Mesodermal cell (in vitro differentiated cells): ENCODE results near the gene LIME1.

Source experiments
- H3K27ac ChIP-seq: 2 replicates; pipeline ENCODE4 v1.7.0; 2013; ENCODE audit warnings: mild to moderate bottlenecking, low read depth, low read length, moderate library complexity; ENCODE audit not compliant: severe bottlenecking
- H3K36me3 ChIP-seq: 2 replicates; pipeline ENCODE4 v1.7.1; 2013; ENCODE audit warnings: mild to moderate bottlenecking, low read length, moderate library complexity; ENCODE audit not compliant: control insufficient read depth, insufficient read depth
- H3K4me1 ChIP-seq: one replicate; pipeline ENCODE4 v1.7.1; 2013; ENCODE audit warnings: mild to moderate bottlenecking, low read length; ENCODE audit not compliant: insufficient read depth, control insufficient read depth, poor library complexity, severe bottlenecking
- H3K4me3 ChIP-seq: 2 replicates; pipeline ENCODE4 v1.7.0; 2013; ENCODE audit warnings: low read length, control low read depth, mild to moderate bottlenecking; ENCODE audit not compliant: insufficient read depth, poor library complexity, severe bottlenecking; ENCODE audit errors: extremely low read depth
- H3K9me3 ChIP-seq: 2 replicates; pipeline ENCODE4 v1.7.1; 2013; ENCODE audit warnings: mild to moderate bottlenecking, low read length, moderate library complexity; ENCODE audit not compliant: control insufficient read depth
- WGBS, 2 experiments: methylation state at CpG; one replicate each; pipeline ENCODE4 v1.1.5; 2013; ENCODE audit warnings: missing lambda C conversion rate in 2 of 2; ENCODE audit not compliant: insufficient coverage in 2 of 2; 5-methylcytosine and 5-hydroxymethylcytosine counted together

Gene LIME1

GRCh38 chr20:63734946-63735858, 1.3 kb upstream of the LIME1 start:
- Histone ChIP-seq H3K27ac (no peak overlapping the region), H3K4me1 (peaks cover 8% of the 10 kb centered on the region), H3K9me3 (no peaks in the 10 kb centered on the region), H3K4me3 (no peak overlapping the region), H3K36me3 (peaks cover 48% of the 10 kb centered on the region)
- WGBS, 2 experiments = 96 to 97% methylated on average over 47 to 48 of the region's 48 CpGs

- Histone ChIP-seq H3K4me3 (no peak overlapping the region), H3K9me3 (no peaks in the 10 kb centered on the region), H3K27ac (no peak overlapping the region), H3K36me3 (peaks cover 46% of the 10 kb centered on the region), H3K4me1 (peaks cover 18% of the 10 kb centered on the region)
- WGBS, 2 experiments = 54 to 64% methylated on average over 27 to 30 of the region's 30 CpGs
Observed at GRCh38 chr20:63736893-63737694, 630 bp downstream of the LIME1 start.

- H3K4me3 ChIP-seq = no peak overlapping the region
- WGBS, 2 experiments = 27 to 45% methylated on average over 12 to 14 of the region's 26 CpGs
- H3K36me3 ChIP-seq = peaks cover 50% of the 10 kb centered on the region
- no peaks in the 10 kb centered on the region for H3K9me3 ChIP-seq
- no peak overlapping the region for H3K27ac ChIP-seq
- H3K4me1 ChIP-seq = peaks cover 18% of the 10 kb centered on the region
Observed at GRCh38 chr20:63737695-63737944, 1.2 kb downstream of the LIME1 start.

GRCh38 chr20:63737945-63738686, 1.7 kb downstream of the LIME1 start:
- Histone ChIP-seq H3K9me3 (no peaks in the 10 kb centered on the region), H3K36me3 (peaks cover 50% of the 10 kb centered on the region), H3K27ac (no peak overlapping the region), H3K4me1 (peaks cover 18% of the 10 kb centered on the region), H3K4me3 (no peak overlapping the region)
- 54 to 56% methylated on average over 28 to 29 of the region's 43 CpGs for WGBS, 2 experiments

- peak overlapping the region; percentile 72 for H3K27ac ChIP-seq
- peak overlapping the region; percentile 34 for H3K4me3 ChIP-seq
- H3K36me3 ChIP-seq = peaks cover 50% of the 10 kb centered on the region
- no peaks in the 10 kb centered on the region for H3K9me3 ChIP-seq
- WGBS, 2 experiments = 25 to 28% methylated on average over 21 to 22 of the region's 26 CpGs
- peaks cover 18% of the 10 kb centered on the region for H3K4me1 ChIP-seq
Observed at GRCh38 chr20:63738687-63739129, 2.2 kb downstream of the LIME1 start.

GRCh38 chr20:63739130-63740069, 2.9 kb downstream of the LIME1 start, which contains the start of gene SLC2A4RG:
Gene SLC2A4RG (plus strand): TSS chr20:63739776. CDS start chr20:63739913, 137 bp downstream.
- Histone ChIP-seq H3K27ac (peak within 1 kb of the TSS; percentile 87), H3K36me3 (peaks cover 46% of the 10 kb centered on the region), H3K4me3 (peak within 1 kb of the TSS; percentile 64), H3K4me1 (peaks cover 18% of the 10 kb centered on the region), H3K9me3 (no peaks in the 10 kb centered on the region)
- 1 to 2% methylated on average over 54 to 96 of the region's 136 CpGs for WGBS, 2 experiments

- no peaks in the 10 kb centered on the region for H3K9me3 ChIP-seq
- peak overlapping the region; percentile 87 for H3K27ac ChIP-seq
- WGBS, 2 experiments = 0 to 1% methylated on average over 32 to 52 of the region's 80 CpGs
- peak overlapping the region; percentile 64 for H3K4me3 ChIP-seq
- peaks cover 18% of the 10 kb centered on the region for H3K4me1 ChIP-seq
- peaks cover 44% of the 10 kb centered on the region for H3K36me3 ChIP-seq
Observed at GRCh38 chr20:63740070-63740626, 3.7 kb downstream of the LIME1 start.

- no peaks in the 10 kb centered on the region for H3K9me3 ChIP-seq
- 3 to 6% methylated on average over 17 to 19 of the region's 29 CpGs for WGBS, 2 experiments
- H3K4me1 ChIP-seq = peaks cover 18% of the 10 kb centered on the region
- peak overlapping the region; percentile 64 for H3K4me3 ChIP-seq
- H3K36me3 ChIP-seq = peaks cover 44% of the 10 kb centered on the region
- peak overlapping the region; percentile 87 for H3K27ac ChIP-seq
Observed at GRCh38 chr20:63740627-63741353, 4.3 kb downstream of the LIME1 start.

- Histone ChIP-seq H3K4me1 (peaks cover 18% of the 10 kb centered on the region), H3K27ac (peak overlapping the region; percentile 87), H3K36me3 (peaks cover 45% of the 10 kb centered on the region), H3K9me3 (no peaks in the 10 kb centered on the region), H3K4me3 (peak overlapping the region; percentile 64)
- WGBS, 2 experiments = 59 to 66% methylated on average over 4 to 5 of the region's 6 CpGs
Observed at GRCh38 chr20:63741354-63741675, 4.9 kb downstream of the LIME1 start.
